Breast epithelium (tissue), 4 donors: ENCODE measurements around the gene MLH1. TPM values are rescaled to one million over a fixed set of nuclear protein-coding genes. Genes with fewer than 3 reads are reported as not detected.
A peak's percentile ranks its signal among the peaks of the same experiment; 100 is the strongest.

ENCODE experiments used
- DNase-seq, 2 donors: peaks; one replicate each; pipeline ENCODE4 v3.0.0-alpha.2; 2019; ENCODE audit warnings: low spot score in 2 of 2
- H3K27ac ChIP-seq, 2 donors: fragments of 200-600 bp; sonication (generic) in 1 of 2; one replicate each; pipeline ENCODE4 v1.5.1; 2016 to 2019; ENCODE audit warnings: mild to moderate bottlenecking in 1 of 2
- H3K27me3 ChIP-seq, 2 donors: fragments of 200-600 bp; sonication (generic) in 1 of 2; one replicate each; pipeline versions ENCODE4 v1.5.1 to v1.6.0; 2017 to 2019; ENCODE audit warnings: control low read depth in 1 of 2, mild to moderate bottlenecking in 1 of 2
- H3K36me3 ChIP-seq: fragments of 200-600 bp; one replicate; pipeline ENCODE4 v1.5.1; 2019
- H3K4me1 ChIP-seq, 2 donors: fragments of 200-600 bp; sonication (generic); one replicate each; pipeline ENCODE4 v1.5.1; 2016 to 2019; ENCODE audit warnings: control low read depth in 1 of 2
- H3K4me3 ChIP-seq, 3 donors: fragments of 200-600 bp; sonication (generic); 1 replicate in 2 of 3; 2 replicates in 1 of 3; pipeline ENCODE4 v1.5.1; 2016 to 2019; ENCODE audit warnings: mild to moderate bottlenecking in 3 of 3, moderate library complexity in 2 of 3
- H3K9me3 ChIP-seq, 2 donors: fragments of 200-600 bp; sonication (generic) in 1 of 2; one replicate each; pipeline ENCODE4 v1.5.1; 2016 to 2019; ENCODE audit warnings: control low read depth in 1 of 2
- CTCF ChIP-seq, 3 donors: fragments of 450-650 bp; IDR thresholded peaks; one replicate each; pipeline ENCODE4 v1.5.1; 2016 to 2017; ENCODE audit warnings: antibody characterized with exemption in 3 of 3, mild to moderate bottlenecking in 3 of 3, moderate library complexity in 3 of 3
- POLR2A ChIP-seq: fragments of 450-650 bp; IDR thresholded peaks from one replicate; pipeline ENCODE4 v1.6.1; 2016; ENCODE audit warnings: antibody characterized with exemption, mild to moderate bottlenecking, moderate library complexity
- POLR2AphosphoS5 ChIP-seq, 3 donors: sonication (generic); formaldehyde crosslinking; IDR thresholded peaks; one replicate each; pipeline ENCODE4 v1.6.1; 2017; ENCODE audit warnings: antibody characterized with exemption in 3 of 3
- intact Hi-C: fragments of 100-400 bp; cut with DNase I; formaldehyde crosslinking; loops from one replicate; pipeline ENCODE4 v1.15.1; 2023; ENCODE audit warnings: low total_unique reads
- total RNA-seq, 3 donors: library from RNA; depleted of rRNA; stranded (reverse); fragments of >200 nt; gene quantifications; one replicate each; pipeline ENCODE4 v1.1.0, GENCODE V29; 2016

MLH1 gene
- total RNA-seq, 3 donors from 2014 or later = 31.2 to 54.4 (median 48.4) TPM

- TF ChIP-seq POLR2A = no peak
- no peak for TF ChIP-seq POLR2AphosphoS5 (IDR thresholded peaks at IDR 0.05)
- TF ChIP-seq CTCF (IDR thresholded peaks at IDR 0.05) = no peak
- Histone ChIP-seq H3K9me3 (no peaks in the 10 kb centered on the region), H3K27ac (no peak overlapping the region), H3K4me3 (no peak overlapping the region), H3K27me3 (no peaks in the 10 kb centered on the region), H3K4me1 (no peaks in the 10 kb centered on the region), H3K36me3 (no peaks in the 10 kb centered on the region)
- intact Hi-C loops = no loop called here
- no peak for DNase-seq
Measured at GRCh38 chr3:37026851-37027250, 33.5 kb downstream of the MLH1 start.

DNA sequence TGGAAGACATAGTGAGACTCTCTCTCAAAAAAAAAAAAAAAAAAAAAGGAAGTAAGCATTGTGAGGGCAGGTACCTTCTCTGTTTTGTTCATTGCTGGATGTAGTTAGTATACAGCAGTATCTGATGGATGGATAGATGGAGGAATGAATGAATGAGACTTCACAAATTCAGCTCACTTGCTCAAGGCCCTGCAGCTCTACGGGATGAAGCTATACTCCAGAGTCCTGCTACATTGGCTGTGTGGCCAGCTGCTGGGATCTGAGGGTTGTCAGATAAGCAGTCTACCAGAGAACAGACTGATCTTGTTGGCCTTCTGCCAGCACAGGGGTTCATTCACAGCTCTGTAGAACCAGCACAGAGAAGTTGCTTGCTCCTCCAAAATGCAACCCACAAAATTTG lies 35.0 kb downstream of the MLH1 start:
- H3K27me3 ChIP-seq = no peaks in the 10 kb centered on the region
- no peak for DNase-seq
- no peak overlapping the region for H3K4me3 ChIP-seq
- H3K4me1 ChIP-seq = no peaks in the 10 kb centered on the region
- H3K36me3 ChIP-seq = no peaks in the 10 kb centered on the region
- H3K9me3 ChIP-seq = no peaks in the 10 kb centered on the region
- intact Hi-C loops = no loop called here
- TF ChIP-seq CTCF (IDR thresholded peaks at IDR 0.05) = no peak
- no peak for TF ChIP-seq POLR2AphosphoS5 (IDR thresholded peaks at IDR 0.05)
- TF ChIP-seq POLR2A = no peak
- no peak overlapping the region for H3K27ac ChIP-seq

DNA sequence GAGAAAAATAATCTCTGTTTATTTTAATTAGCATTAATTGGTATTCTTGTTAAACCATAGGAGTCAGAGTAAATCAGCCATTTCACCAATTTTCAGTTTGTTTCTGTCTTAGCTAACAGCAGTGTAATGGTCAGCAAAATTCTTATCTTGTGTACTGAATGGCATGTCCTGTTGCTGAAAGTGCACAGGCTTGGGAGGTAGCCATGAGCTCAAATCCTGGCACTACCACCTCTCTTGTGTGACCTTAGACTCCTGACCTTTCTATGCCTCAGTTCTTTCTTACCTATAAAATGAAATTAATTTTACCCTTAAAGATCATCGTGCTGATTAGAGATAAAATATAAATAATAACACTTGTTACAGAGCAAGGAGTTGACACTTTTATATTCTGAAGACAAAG lies 35.8 kb downstream of the MLH1 start:
- Histone ChIP-seq H3K4me1 (no peaks in the 10 kb centered on the region), H3K36me3 (no peaks in the 10 kb centered on the region), H3K27ac (no peak overlapping the region), H3K4me3 (no peak overlapping the region), H3K27me3 (no peaks in the 10 kb centered on the region), H3K9me3 (no peaks in the 10 kb centered on the region)
- TF ChIP-seq POLR2AphosphoS5 (IDR thresholded peaks at IDR 0.05) (no peak), CTCF (IDR thresholded peaks at IDR 0.05) (no peak), POLR2A (no peak)
- intact Hi-C loops = no loop called here
- DNase-seq = no peak

- peak overlapping the region in 1 of 2 donors; percentile 30 for H3K27ac ChIP-seq
- intact Hi-C loops = no loop called here
- no peaks in the 10 kb centered on the region for H3K9me3 ChIP-seq
- no peaks in the 10 kb centered on the region for H3K36me3 ChIP-seq
- no peak overlapping the region for H3K4me3 ChIP-seq
- TF ChIP-seq CTCF (IDR thresholded peaks at IDR 0.05) (no peak), POLR2AphosphoS5 (IDR thresholded peaks at IDR 0.05) (no peak), POLR2A (no peak)
- H3K27me3 ChIP-seq = no peaks in the 10 kb centered on the region
- no peaks in the 10 kb centered on the region for H3K4me1 ChIP-seq
- no peak for DNase-seq
Measured at GRCh38 chr3:37029516-37030163, 36.3 kb downstream of the MLH1 start.

DNA sequence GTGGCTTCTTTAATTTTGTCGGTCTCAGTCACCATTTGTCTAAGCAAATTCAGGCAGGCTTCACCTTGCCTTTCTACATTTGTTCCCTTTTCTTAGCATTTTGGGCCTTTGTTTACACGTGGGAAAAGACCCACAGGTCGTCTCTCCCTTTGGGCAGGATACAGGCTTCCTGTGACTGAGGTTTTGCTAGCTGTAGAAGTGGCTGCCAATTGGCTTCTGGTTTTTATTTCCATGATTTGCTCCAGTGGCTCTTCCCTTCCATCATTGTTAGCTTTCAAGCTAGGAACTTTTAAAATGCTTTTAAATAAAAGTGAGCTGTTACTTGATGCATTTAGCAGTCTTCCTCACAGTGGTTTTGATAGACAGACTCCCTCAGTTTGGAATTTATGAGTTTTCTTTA lies 37.3 kb downstream of the MLH1 start:
- no peaks in the 10 kb centered on the region for H3K4me1 ChIP-seq
- H3K4me3 ChIP-seq = no peak overlapping the region
- H3K36me3 ChIP-seq = no peaks in the 10 kb centered on the region
- H3K27ac ChIP-seq = no peak overlapping the region
- TF ChIP-seq POLR2AphosphoS5 (IDR thresholded peaks at IDR 0.05) (no peak), CTCF (IDR thresholded peaks at IDR 0.05) (no peak), POLR2A (no peak)
- no peaks in the 10 kb centered on the region for H3K27me3 ChIP-seq
- DNase-seq = no peak
- peaks cover 3 to 4% of the 10 kb centered on the region in 2 donors for H3K9me3 ChIP-seq
- intact Hi-C loops = no loop called here
